ENCODE results near the gene PTAR1.

DNA sequence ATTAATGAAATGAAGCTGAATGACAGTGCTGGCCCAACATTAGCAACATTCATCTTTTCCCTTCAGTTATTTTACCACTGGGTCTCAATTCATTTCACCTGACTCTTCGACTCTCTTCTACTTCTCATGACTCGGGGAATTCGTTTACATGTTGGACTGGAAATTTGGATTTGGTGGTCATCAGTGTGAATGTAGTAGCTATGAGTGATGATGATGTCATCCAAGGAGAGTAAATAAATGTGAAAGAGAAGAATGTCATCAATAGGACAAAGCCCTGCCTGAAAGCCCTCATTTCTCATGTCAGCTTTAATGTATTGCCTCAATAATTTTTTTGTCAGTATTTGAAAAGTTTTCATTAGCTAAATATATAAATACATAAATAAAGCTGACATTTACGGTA is 38.9 kb upstream of the PTAR1 start:
- TF ChIP-seq, protein P1, sequence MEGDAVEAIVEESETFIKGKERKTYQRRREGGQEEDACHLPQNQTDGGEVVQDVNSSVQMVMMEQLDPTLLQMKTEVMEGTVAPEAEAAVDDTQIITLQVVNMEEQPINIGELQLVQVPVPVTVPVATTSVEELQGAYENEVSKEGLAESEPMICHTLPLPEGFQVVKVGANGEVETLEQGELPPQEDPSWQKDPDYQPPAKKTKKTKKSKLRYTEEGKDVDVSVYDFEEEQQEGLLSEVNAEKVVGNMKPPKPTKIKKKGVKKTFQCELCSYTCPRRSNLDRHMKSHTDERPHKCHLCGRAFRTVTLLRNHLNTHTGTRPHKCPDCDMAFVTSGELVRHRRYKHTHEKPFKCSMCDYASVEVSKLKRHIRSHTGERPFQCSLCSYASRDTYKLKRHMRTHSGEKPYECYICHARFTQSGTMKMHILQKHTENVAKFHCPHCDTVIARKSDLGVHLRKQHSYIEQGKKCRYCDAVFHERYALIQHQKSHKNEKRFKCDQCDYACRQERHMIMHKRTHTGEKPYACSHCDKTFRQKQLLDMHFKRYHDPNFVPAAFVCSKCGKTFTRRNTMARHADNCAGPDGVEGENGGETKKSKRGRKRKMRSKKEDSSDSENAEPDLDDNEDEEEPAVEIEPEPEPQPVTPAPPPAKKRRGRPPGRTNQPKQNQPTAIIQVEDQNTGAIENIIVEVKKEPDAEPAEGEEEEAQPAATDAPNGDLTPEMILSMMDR (IDR thresholded peaks at IDR 0.05): no peak
- no peak for TF ChIP-seq POLR2A (IDR thresholded peaks at IDR 0.05)
